Measurements from ENCODE around the gene PHYKPL. TPM values are rescaled to one million over a fixed set of nuclear protein-coding genes. Genes with fewer than 3 reads are reported as not detected.

The PHYKPL gene
- polyA plus RNA-seq, 1 donor from 2014 or later, result 16.9 TPM

- Histone ChIP-seq H4K20me1 (ENCODE audit: insufficient read depth) (no peaks in the 10 kb centered on the region), H3K9me3 (ENCODE audit: low read length) (no peaks in the 10 kb centered on the region), H3K9me2 (ENCODE audit: insufficient read depth, low read length) (no peaks in the 10 kb centered on the region), H3F3A (ENCODE audit: insufficient read depth, low read length, poor library complexity, severe bottlenecking) (no peaks in the 10 kb centered on the region), H2AFZ (ENCODE audit: low read depth, low read length) (no peak overlapping the region), H3K9ac (ENCODE audit: low read length) (no peak overlapping the region), H3K27ac (ENCODE audit: low read length) (no peak overlapping the region), H3K36me3 (ENCODE audit: insufficient read depth, low read length) (no peaks in the 10 kb centered on the region), H3K4me3 (ENCODE audit: low read length) (no peak overlapping the region), H3K4me2 (ENCODE audit: low read length) (no peak overlapping the region), H3K27me3 (ENCODE audit: insufficient read depth, low read depth, low read length) (no peaks in the 10 kb centered on the region), H3K79me2 (replicated peaks; ENCODE audit: insufficient read depth, low read length) (no peaks in the 10 kb centered on the region)
- TF ChIP-seq SMC3 (conservative IDR thresholded peaks at IDR 0.05; ENCODE audit: poor library complexity), result no peak
- TF ChIP-seq EP300 (conservative IDR thresholded peaks at IDR 0.05; ENCODE audit: poor library complexity, severe bottlenecking), result no peak
- TF ChIP-seq CTCF (IDR thresholded peaks at IDR 0.05; ENCODE audit: poor library complexity, severe bottlenecking), result no peak
- TF ChIP-seq POLR2AphosphoS5 (IDR thresholded peaks at IDR 0.05), result no peak
- no peak for TF ChIP-seq EZH2 (IDR thresholded peaks at IDR 0.05; ENCODE audit: borderline replicate concordance, insufficient read depth, low read length, poor library complexity, severe bottlenecking)
- TF ChIP-seq TAF1 (IDR thresholded peaks at IDR 0.05; ENCODE audit: low read depth), result no peak
- no peak for TF ChIP-seq REST (IDR thresholded peaks at IDR 0.05; ENCODE audit: borderline replicate concordance)
- TF ChIP-seq RAD21 (conservative IDR thresholded peaks at IDR 0.05), result no peak
- no peak for TF ChIP-seq MXI1 (conservative IDR thresholded peaks at IDR 0.05; ENCODE audit: poor library complexity, severe bottlenecking)
Observed at GRCh38 chr5:178269499-178269898, 36.9 kb upstream of the PHYKPL start.

- Histone ChIP-seq H3K9me3 (ENCODE audit: low read length) (no peaks in the 10 kb centered on the region), H2AFZ (ENCODE audit: low read depth, low read length) (no peak overlapping the region), H3K4me3 (ENCODE audit: low read length) (no peak overlapping the region), H3K36me3 (ENCODE audit: insufficient read depth, low read length) (no peaks in the 10 kb centered on the region), H4K20me1 (ENCODE audit: insufficient read depth) (no peaks in the 10 kb centered on the region), H3K27ac (ENCODE audit: low read length) (no peak overlapping the region), H3K9ac (ENCODE audit: low read length) (no peak overlapping the region), H3F3A (ENCODE audit: insufficient read depth, low read length, poor library complexity, severe bottlenecking) (no peaks in the 10 kb centered on the region), H3K27me3 (ENCODE audit: insufficient read depth, low read depth, low read length) (no peaks in the 10 kb centered on the region), H3K4me2 (ENCODE audit: low read length) (no peak overlapping the region), H3K9me2 (ENCODE audit: insufficient read depth, low read length) (no peaks in the 10 kb centered on the region), H3K79me2 (replicated peaks; ENCODE audit: insufficient read depth, low read length) (no peaks in the 10 kb centered on the region)
- TF ChIP-seq EP300 (conservative IDR thresholded peaks at IDR 0.05; ENCODE audit: poor library complexity, severe bottlenecking) (no peak), REST (IDR thresholded peaks at IDR 0.05; ENCODE audit: borderline replicate concordance) (no peak), CTCF (IDR thresholded peaks at IDR 0.05; ENCODE audit: poor library complexity, severe bottlenecking) (no peak), MXI1 (conservative IDR thresholded peaks at IDR 0.05; ENCODE audit: poor library complexity, severe bottlenecking) (no peak), RAD21 (conservative IDR thresholded peaks at IDR 0.05) (no peak), TAF1 (IDR thresholded peaks at IDR 0.05; ENCODE audit: low read depth) (no peak), EZH2 (IDR thresholded peaks at IDR 0.05; ENCODE audit: borderline replicate concordance, insufficient read depth, low read length, poor library complexity, severe bottlenecking) (no peak), POLR2AphosphoS5 (IDR thresholded peaks at IDR 0.05) (no peak), SMC3 (conservative IDR thresholded peaks at IDR 0.05; ENCODE audit: poor library complexity) (no peak)
Observed at GRCh38 chr5:178267876-178268275, 35.3 kb upstream of the PHYKPL start.

Data from neural cell (in vitro differentiated cells).